GM21528 (cell line): ENCODE results near the gene PCDHA13.
"Not testable (repeated sequence)": the region's sequence is repeated elsewhere in the genome, so short reads cannot be mapped to it uniquely, and the experiment has no call there.

Source experiments
- ATAC-seq: cut with Tn5 transposase; IDR thresholded peaks from one replicate; pipeline ENCODE4 v1.9.1; 2021; ENCODE audit warnings: mild to moderate bottlenecking, moderate library complexity; ENCODE audit not compliant: unreplicated experiment, low FRiP score

The PCDHA13 gene

GRCh38 chr5:140869555-140869886 is 12.4 kb upstream of the PCDHA13 start:
- ATAC-seq, result no peak

GRCh38 chr5:140870221-140871201 is 11.4 kb upstream of the PCDHA13 start:
- no peak for ATAC-seq

GRCh38 chr5:140875085-140876065 is 6.5 kb upstream of the PCDHA13 start, which contains the start of gene PCDHA12:
Gene PCDHA12 (plus strand): TSS chr5:140875308. CDS start chr5:140875473, 165 bp downstream.
- ATAC-seq, result no peak

GRCh38 chr5:140876541-140877261 is 5.2 kb upstream of the PCDHA13 start:
- not testable (repeated sequence) for ATAC-seq

GRCh38 chr5:140877262-140877581 is 4.7 kb upstream of the PCDHA13 start:
- ATAC-seq, result no peak

GRCh38 chr5:140882591-140882899 is 621 bp downstream of the PCDHA13 start:
- no peak for ATAC-seq

- ATAC-seq, result no peak
Observed at GRCh38 chr5:140883373-140883772, 1.4 kb downstream of the PCDHA13 start.

- ATAC-seq, result no peak
Observed at GRCh38 chr5:140883927-140884697, 2.2 kb downstream of the PCDHA13 start.

- no peak for ATAC-seq
Observed at GRCh38 chr5:140916325-140916724, 34.4 kb downstream of the PCDHA13 start.

GRCh38 chr5:140923601-140924000 is 41.7 kb downstream of the PCDHA13 start:
- no peak for ATAC-seq

GRCh38 chr5:140925806-140926442 is 44.0 kb downstream of the PCDHA13 start, which contains the start of gene PCDHAC1:
Gene PCDHAC1 (plus strand): TSS chr5:140926299. CDS start chr5:140926893, 594 bp downstream.
- ATAC-seq, result no peak

- ATAC-seq, result no peak
Observed at GRCh38 chr5:140926443-140927227, 44.7 kb downstream of the PCDHA13 start.

- ATAC-seq, result no peak
Observed at GRCh38 chr5:140927228-140927573, 45.3 kb downstream of the PCDHA13 start.
